ENCODE results near the gene GRK3.

Gene GRK3

DNA sequence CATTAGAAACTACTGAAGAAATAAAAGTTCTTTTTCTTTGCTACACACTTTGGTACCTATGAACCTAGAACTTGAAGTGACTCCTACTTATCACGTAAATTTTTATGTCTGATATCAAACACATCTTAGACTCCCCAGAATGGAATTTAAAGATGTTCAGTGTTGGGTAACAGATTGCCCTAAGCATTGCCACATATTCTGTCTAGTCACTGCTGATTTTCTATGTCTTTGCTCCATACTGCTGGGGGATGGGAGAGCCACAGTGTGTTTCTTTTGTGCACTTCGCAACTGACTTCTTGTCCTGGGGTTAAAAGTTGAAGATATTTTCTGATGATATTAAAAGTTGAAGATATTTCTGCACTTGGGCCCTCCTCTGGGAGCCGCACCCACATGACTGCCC is 158.2 kb downstream of the GRK3 start:
- ChIA-PET POLR2A (no interaction called here), CTCF (no interaction called here)
- DNase-seq (ENCODE audit: extremely low spot score) = no peak
- TF ChIP-seq ARNT (IDR thresholded peaks at IDR 0.05) (no peak), L3MBTL2 (conservative IDR thresholded peaks at IDR 0.05) (no peak), FOXK2 (IDR thresholded peaks at IDR 0.05) (no peak), BHLHE40 (IDR thresholded peaks at IDR 0.05; ENCODE audit: borderline replicate concordance) (no peak), LEF1 (IDR thresholded peaks at IDR 0.05; ENCODE audit: borderline replicate concordance) (no peak), SP1 (IDR thresholded peaks at IDR 0.05) (no peak), ZNF384 (IDR thresholded peaks at IDR 0.05) (no peak), SUZ12 (IDR thresholded peaks at IDR 0.05) (no peak), NFRKB (IDR thresholded peaks at IDR 0.05) (no peak), HDGF (IDR thresholded peaks at IDR 0.05; ENCODE audit: borderline replicate concordance) (no peak)
- TF ChIP-seq, protein P1, sequence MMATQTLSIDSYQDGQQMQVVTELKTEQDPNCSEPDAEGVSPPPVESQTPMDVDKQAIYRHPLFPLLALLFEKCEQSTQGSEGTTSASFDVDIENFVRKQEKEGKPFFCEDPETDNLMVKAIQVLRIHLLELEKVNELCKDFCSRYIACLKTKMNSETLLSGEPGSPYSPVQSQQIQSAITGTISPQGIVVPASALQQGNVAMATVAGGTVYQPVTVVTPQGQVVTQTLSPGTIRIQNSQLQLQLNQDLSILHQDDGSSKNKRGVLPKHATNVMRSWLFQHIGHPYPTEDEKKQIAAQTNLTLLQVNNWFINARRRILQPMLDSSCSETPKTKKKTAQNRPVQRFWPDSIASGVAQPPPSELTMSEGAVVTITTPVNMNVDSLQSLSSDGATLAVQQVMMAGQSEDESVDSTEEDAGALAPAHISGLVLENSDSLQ (IDR thresholded peaks at IDR 0.05) = no peak

DNA sequence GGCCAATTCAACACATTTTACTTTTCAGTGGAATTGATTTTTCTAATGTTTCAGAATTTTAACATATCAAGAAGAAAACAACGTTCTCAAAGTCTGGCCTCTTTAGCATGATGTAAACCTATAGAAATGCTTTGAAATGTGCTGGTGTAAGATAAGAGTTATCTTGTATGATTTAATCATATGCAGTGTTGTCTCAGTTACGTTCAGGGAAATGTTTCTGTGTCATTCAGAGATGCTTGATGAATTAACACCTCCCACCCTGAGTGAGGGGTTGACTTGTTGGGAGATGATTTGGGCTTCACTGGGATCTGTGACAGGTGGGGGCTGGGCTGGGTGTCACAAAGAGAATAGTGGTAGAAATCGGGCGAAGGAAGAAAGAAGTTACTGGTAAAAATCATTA is 161.8 kb downstream of the GRK3 start:
- TF ChIP-seq SUZ12 (IDR thresholded peaks at IDR 0.05) = no peak
- TF ChIP-seq FOXA1 (IDR thresholded peaks at IDR 0.05) = no peak
- no peak for TF ChIP-seq SP1 (IDR thresholded peaks at IDR 0.05)
- no peak for TF ChIP-seq LEF1 (IDR thresholded peaks at IDR 0.05; ENCODE audit: borderline replicate concordance)
- no peak for TF ChIP-seq TARDBP (IDR thresholded peaks at IDR 0.05)
- TF ChIP-seq HDGF (IDR thresholded peaks at IDR 0.05; ENCODE audit: borderline replicate concordance) = no peak
- no peak for TF ChIP-seq ELF4 (IDR thresholded peaks at IDR 0.05)
- TF ChIP-seq ZNF384 (IDR thresholded peaks at IDR 0.05) = no peak
- TF ChIP-seq FOXK2 (IDR thresholded peaks at IDR 0.05) = no peak
- TF ChIP-seq FOXM1 (IDR thresholded peaks at IDR 0.05; ENCODE audit: borderline replicate concordance) = no peak
- TF ChIP-seq L3MBTL2 (conservative IDR thresholded peaks at IDR 0.05) = no peak
- no peak for TF ChIP-seq NFRKB (IDR thresholded peaks at IDR 0.05)
- TF ChIP-seq ARNT (IDR thresholded peaks at IDR 0.05) = no peak
- TF ChIP-seq, protein P1 (IDR thresholded peaks at IDR 0.05) = no peak
- no peak for TF ChIP-seq BHLHE40 (IDR thresholded peaks at IDR 0.05; ENCODE audit: borderline replicate concordance)
- TF ChIP-seq CTBP1 (IDR thresholded peaks at IDR 0.05; ENCODE audit: borderline replicate concordance) = no peak
- ChIA-PET POLR2A (no interaction called here), CTCF (no interaction called here)
- DNase-seq (ENCODE audit: extremely low spot score) = no peak

DNA sequence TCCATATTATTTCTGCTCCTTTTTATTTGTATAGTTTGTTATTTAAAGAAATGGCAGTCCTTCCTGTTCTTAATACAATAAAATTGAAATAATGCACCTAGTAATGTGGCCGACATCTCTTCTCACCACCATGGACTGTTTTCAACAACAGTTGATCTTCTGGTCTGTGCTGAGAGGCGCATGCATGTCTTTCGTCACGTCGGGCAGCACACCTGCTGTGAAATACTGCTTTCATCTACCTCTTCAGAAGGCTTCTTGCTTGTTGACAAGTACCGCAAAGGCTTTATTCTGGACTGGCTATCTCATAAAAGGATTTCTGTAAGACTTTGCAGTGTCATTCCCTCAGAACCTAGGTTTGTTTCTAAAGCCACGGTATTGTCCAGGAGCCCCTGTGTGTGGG is 163.6 kb downstream of the GRK3 start:
- DNase-seq (ENCODE audit: extremely low spot score) = no peak
- TF ChIP-seq ZNF384 (IDR thresholded peaks at IDR 0.05) (no peak), FOXM1 (IDR thresholded peaks at IDR 0.05; ENCODE audit: borderline replicate concordance) (no peak), LEF1 (IDR thresholded peaks at IDR 0.05; ENCODE audit: borderline replicate concordance) (no peak), SP1 (IDR thresholded peaks at IDR 0.05) (no peak), FOXK2 (IDR thresholded peaks at IDR 0.05) (no peak), SUZ12 (IDR thresholded peaks at IDR 0.05) (no peak), HDGF (IDR thresholded peaks at IDR 0.05; ENCODE audit: borderline replicate concordance) (no peak), BHLHE40 (IDR thresholded peaks at IDR 0.05; ENCODE audit: borderline replicate concordance) (no peak), NFRKB (IDR thresholded peaks at IDR 0.05) (no peak)
- POLR2A ChIA-PET = no interaction called here
- CTCF ChIA-PET = no interaction called here

DNA sequence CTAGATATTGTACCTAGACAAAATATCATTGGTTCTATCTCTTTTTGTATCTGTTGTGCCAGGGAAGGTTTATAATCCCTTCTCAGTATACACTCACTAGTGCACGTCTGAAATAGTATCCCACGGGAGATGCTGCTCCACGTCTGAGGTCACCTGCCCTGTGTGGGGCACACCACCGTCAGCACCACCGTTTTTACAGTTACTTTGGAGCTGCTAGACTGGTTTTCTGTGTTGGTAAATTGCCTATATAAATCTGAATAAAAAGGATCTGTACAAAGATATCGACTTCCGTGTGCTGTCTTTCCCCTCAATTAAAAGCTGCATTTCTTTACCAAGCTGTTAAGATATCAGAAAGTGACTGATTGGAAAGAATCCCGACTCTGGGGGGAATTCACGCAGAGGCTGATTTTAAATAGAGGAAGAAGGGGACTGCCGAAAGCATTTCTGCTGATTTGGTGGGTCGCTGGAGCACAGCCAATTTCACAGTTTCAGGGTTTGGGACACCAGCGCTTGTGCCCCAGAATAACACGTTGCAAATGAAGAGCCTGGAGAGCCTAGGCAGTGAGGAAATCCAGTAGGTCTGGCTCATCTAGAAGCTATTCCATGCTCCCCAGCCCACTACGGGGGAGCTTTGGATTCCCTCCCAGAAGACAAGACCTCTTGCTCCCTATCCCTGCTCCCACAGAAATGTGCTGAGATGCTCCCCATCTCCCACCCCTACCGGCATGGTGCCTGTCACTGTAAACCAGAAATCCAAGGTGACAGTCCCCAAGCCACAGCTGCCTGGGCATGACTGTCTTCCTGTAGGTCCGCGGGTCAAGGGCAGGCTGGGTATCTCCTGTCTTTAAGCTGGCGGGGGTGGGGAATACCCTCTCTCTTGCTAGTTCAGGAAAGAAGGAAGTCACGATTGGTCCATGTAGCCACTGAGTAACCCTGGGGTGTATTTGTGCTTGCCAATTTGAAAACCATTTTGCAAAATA is 164.8 kb downstream of the GRK3 start:
- CTCF ChIA-PET = interaction anchor here (0.6 kb wide), 1 partner anchor 542 kb away, joined by 6 read pairs; no protein-coding TSS in a partner anchor
- POLR2A ChIA-PET = interaction anchor here (1.3 kb wide), 1 partner anchor 13 kb away, joined by 3 read pairs; no protein-coding TSS in a partner anchor
- no peak for TF ChIP-seq CTBP1 (IDR thresholded peaks at IDR 0.05; ENCODE audit: borderline replicate concordance)
- TF ChIP-seq BHLHE40 (IDR thresholded peaks at IDR 0.05; ENCODE audit: borderline replicate concordance) = no peak
- no peak for TF ChIP-seq FOXK2 (IDR thresholded peaks at IDR 0.05)
- no peak for TF ChIP-seq ZNF384 (IDR thresholded peaks at IDR 0.05)
- no peak for TF ChIP-seq ARNT (IDR thresholded peaks at IDR 0.05)
- no peak for DNase-seq (ENCODE audit: extremely low spot score)

DNA sequence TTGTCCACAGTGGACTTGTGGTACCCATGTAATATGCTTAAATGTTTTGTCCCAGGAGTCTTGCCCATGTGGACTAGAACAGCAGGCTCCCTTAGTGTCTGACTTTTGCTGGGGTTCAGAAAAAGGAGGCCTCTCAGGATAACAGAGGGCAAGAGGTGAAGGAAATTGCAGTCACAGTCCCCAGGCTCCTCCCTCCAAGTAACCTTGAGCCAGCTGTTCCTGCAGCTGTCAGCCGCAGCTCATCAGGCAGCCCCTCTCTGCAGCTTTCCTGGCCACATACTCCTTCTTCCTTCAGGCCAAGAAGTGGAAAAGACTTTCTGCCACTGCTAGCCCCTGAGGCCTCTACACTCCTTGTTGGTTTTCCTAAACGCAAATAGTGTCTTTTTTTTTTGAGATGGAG is 171.2 kb downstream of the GRK3 start:
- POLR2A ChIA-PET = no interaction called here

DNA sequence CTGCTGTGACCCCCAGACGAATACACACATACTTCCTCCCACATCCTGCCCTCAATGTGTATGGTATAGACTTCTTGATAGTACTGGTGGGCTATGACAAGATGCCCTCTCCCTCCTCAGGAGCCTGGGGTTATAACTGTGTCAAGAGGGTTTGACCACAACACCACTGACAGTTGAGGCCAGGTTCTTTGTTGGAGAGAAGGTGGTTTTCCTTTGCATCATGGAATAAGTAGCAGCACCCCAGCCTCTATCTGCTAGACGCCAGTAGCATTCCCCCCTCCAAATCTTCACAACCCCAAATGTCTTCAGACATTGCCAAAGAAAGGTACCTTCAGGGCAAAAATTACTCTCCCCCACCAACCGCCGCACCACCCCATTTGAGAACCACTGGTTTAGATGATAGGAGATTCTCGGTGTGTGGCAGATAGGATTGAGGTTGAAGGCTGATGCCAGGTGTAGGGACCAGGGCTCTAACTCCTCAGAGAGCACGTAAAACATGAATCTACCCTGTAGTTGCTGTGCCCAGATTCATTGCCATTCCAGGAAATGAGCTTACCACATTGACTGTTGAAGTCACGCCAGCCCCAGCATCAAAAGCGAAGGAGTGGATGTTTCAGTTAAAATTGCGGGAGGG is 172.0 kb downstream of the GRK3 start:
- POLR2A ChIA-PET = no interaction called here
- no peak for TF ChIP-seq BHLHE40 (IDR thresholded peaks at IDR 0.05; ENCODE audit: borderline replicate concordance)
- no peak for TF ChIP-seq FOXM1 (IDR thresholded peaks at IDR 0.05; ENCODE audit: borderline replicate concordance)
- TF ChIP-seq ZNF384 (IDR thresholded peaks at IDR 0.05) = no peak
- no peak for TF ChIP-seq TARDBP (IDR thresholded peaks at IDR 0.05)
- no peak for TF ChIP-seq FOXK2 (IDR thresholded peaks at IDR 0.05)
- no peak for TF ChIP-seq NFRKB (IDR thresholded peaks at IDR 0.05)
- TF ChIP-seq ARNT (IDR thresholded peaks at IDR 0.05) = no peak
- TF ChIP-seq SUZ12 (IDR thresholded peaks at IDR 0.05) = no peak
- TF ChIP-seq LEF1 (IDR thresholded peaks at IDR 0.05; ENCODE audit: borderline replicate concordance) = no peak
- TF ChIP-seq, protein P1 (IDR thresholded peaks at IDR 0.05) = no peak
- TF ChIP-seq FOXA1 (IDR thresholded peaks at IDR 0.05) = no peak
- TF ChIP-seq ELF4 (IDR thresholded peaks at IDR 0.05) = no peak
- no peak for TF ChIP-seq L3MBTL2 (conservative IDR thresholded peaks at IDR 0.05)
- TF ChIP-seq CTBP1 (IDR thresholded peaks at IDR 0.05; ENCODE audit: borderline replicate concordance) = no peak
- TF ChIP-seq SP1 (IDR thresholded peaks at IDR 0.05) = no peak
- TF ChIP-seq HDGF (IDR thresholded peaks at IDR 0.05; ENCODE audit: borderline replicate concordance) = no peak
- CTCF ChIA-PET = no interaction called here
- DNase-seq (ENCODE audit: extremely low spot score) = no peak

More for the DNA sequence above, 171.2 kb downstream of the GRK3 start:
- no peak for DNase-seq (ENCODE audit: extremely low spot score)
- no peak for TF ChIP-seq SP1 (IDR thresholded peaks at IDR 0.05)
- CTCF ChIA-PET = no interaction called here
